Stimulated activated CD4-positive, alpha-beta T cell treated with anti-CD3 and anti-CD28 coated beads, Interleukin-1b, Interleukin-23, amount 100 ng/mL, for 4 hours (primary cell): Measurements from ENCODE around the gene IL3.

ENCODE experiments used
- DNase-seq, 2 donors: peaks; one replicate each; pipeline ENCODE4 v3.0.0-alpha.2; 2020; ENCODE audit warnings: low read depth in 2 of 2

IL3 gene

GRCh38 chr5:132056610-132057497, 3.6 kb upstream of the IL3 start:
- no peak for DNase-seq

DNA sequence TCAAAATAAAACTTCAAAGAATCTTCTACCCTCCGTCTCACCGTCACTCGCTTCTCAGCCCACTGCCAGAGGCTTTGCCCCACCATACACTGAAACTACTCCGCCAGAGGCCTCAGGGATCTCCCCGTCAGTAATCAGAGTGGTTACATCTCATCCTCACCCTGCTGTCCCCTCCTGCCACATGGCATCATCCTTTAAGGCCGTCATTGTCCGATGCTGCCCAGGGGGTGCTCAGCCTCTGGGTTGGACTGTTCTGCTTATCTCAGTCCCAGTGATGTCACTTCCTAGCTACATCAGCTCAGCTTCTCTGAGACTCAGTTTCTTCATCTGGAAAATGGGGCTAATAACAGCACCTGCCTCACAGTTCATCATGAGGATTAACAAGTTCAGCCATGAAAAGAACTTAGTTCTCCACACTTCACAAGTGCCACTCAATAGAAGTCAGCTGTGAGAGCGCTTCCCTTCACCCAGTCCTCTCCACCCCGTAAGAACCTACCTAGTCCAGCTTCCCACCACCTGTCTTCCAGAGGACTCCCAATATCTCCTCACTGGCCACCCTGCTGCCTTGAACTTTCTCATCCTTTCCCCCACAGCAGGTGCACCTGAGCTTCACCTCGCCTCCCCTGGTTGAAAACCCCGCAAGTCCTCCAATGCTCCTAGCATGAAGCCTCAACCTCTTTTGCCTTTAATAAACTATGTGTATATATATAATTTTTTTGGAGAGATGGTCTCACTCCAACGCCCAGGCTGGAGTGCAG, 2.8 kb upstream of the IL3 start:
- no peak for DNase-seq

GRCh38 chr5:132058646-132059042, 1.8 kb upstream of the IL3 start:
- DNase-seq = no peak

DNA sequence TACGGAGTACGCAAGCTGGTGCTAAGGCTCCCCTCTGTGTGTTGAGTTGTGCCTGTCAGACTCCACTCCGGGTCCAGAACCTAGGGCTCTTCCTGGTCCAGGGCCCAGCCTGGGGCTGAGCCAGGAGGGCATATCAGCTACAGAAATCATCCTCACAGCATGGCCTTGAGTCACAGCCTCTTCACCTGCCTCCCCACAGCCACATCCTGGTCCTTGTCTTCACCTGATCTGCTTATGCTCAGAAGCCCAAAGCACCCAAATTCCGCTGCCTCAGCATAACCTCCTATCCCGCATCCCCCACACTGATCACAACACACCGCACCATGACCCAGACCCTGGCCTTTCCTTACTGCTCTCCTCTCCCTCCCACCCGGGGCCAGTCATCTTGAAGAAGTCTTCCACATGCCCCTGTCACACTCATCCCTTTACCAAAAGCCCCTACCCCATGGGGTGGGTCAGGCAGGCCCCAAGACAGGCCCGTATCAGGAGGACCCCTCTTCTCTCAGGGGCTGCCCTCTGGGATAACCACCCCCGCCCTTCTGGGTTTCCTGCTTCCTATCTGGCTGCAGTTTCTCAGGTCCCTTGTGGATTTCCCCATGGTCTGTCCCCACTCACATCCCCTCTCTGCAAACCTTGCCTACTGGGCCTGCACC, 1.3 kb upstream of the IL3 start:
- DNase-seq = no peak

DNA sequence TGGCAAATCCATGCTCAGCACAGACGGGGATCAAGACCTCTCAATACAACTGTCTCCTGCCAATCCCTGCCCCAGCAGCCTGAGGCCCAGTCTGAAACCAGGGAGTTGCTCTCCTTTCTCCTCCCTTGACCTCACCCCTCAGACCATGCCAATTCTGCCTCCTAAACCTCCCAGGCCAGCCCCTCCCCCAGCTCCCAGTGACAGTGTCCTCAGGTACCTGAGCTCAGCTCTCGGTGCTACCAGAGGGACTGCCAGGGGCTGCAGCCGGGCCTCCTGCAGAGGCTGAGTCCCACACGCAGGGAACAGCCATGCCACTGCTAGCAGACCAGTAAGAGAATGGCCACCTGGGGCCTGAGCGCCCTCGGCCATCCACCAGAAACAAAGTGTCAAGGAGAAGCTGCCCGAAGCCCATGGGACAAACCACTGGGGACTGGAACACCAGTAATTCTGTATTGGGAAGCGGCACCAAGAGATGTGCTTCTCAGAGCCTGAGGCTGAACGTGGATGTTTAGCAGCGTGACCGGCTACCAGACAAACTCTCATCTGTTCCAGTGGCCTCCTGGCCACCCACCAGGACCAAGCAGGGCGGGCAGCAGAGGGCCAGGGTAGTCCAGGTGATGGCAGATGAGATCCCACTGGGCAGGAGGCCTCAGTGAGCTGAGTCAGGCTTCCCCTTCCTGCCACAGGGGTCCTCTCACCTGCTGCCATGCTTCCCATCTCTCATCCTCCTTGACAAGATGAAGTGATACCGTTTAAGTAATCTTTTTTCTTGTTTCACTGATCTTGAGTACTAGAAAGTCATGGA, 557 bp upstream of the IL3 start:
- no peak for DNase-seq

DNA sequence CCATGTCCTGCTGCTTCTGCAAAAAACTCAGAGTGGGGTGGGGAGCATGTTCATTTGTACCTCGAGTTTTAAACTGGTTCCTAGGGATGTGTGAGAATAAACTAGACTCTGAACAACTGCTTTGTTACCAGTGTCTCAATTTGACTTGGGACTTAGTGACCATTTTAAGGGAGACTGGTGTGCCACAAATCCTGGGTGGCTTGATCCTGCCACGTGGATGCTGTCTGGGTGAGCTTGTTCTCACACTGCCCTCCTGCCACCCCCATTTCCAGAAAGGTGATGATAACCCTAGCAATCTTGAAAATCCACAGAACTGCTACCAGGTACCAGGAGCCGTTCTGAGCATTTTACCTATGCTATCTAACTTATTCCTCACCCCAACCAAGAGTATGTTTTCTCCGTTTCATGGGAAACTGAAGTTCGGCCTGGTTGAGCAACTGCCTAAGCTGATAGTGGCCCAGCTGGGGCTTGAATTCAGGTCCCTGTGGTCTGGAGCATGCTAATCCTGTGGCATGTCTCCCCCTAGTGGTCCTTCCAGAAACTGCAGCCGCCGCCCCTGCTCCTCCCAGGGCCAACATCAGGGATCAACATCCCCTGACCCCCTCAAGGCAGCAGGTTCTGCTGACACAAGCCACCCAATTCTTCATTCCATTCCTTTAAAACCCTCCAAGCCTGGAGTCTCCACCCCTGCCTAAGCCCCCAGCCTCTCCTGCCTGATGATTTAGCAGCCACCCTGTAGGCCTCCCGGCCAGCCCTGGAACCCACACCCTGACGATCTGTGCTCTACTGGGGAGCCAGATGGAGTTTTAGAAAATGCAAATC, 2.8 kb downstream of the IL3 start:
- peak; percentile 81 to 84 for DNase-seq

GRCh38 chr5:132064140-132064539, 3.7 kb downstream of the IL3 start:
- DNase-seq = no peak

DNA sequence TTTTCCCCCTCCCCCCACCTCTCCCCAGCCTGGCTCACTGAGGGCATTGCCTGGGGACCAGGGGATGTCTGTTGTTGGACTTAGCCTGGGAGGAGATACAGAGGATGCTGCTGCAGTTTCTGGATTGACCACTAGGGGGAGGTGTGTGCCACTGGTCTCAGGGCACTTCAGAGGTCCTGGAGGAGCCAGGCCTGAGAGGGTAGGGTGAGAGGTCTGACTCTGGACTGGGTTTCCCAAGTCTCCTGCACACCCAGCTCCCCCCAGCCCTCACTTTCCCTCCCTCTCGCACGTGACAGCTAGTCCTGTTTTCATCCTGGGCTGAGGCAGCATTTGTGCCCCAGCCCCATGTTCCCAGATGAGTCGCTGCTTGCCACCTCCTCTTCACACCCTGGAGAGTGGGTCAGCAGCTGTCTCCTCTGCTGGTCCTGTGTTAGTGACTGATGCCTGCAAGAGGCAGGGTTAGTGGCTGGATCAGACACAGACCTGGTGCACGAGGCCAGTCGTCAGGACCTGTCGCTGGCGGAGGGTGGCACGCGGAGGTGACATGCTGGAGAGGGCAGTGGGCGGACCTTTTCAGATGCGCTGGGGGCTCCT, 4.4 kb downstream of the IL3 start:
- peak; percentile 73 to 76 for DNase-seq

- DNase-seq = peak in 1 of 2 donors; percentile 51
Observed at GRCh38 chr5:132065351-132065937, 5.0 kb downstream of the IL3 start.

- DNase-seq = no peak
Observed at GRCh38 chr5:132065951-132066701, 5.7 kb downstream of the IL3 start.

GRCh38 chr5:132066871-132067270, 6.4 kb downstream of the IL3 start:
- DNase-seq = no peak

DNA sequence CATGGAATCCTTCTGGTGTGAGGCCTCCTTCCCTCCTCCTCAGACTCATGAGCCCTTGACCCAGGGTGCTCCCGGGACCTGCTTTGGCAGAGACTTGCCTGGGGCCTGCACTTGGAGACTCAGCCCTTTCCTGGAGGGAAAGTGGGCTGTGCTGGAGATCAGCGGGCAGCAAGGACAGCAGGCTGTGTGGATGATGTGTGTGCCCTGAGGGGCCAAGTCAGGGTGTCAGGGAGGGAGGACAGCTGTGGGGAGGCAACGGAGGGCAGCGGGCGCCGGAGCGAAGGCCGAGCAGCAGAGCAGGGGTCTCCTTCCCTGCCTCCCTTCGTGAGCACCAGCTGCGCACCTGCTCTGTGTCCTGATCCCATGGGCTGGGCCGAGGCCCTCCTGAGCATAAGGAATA, 7.0 kb downstream of the IL3 start:
- DNase-seq = no peak

DNA sequence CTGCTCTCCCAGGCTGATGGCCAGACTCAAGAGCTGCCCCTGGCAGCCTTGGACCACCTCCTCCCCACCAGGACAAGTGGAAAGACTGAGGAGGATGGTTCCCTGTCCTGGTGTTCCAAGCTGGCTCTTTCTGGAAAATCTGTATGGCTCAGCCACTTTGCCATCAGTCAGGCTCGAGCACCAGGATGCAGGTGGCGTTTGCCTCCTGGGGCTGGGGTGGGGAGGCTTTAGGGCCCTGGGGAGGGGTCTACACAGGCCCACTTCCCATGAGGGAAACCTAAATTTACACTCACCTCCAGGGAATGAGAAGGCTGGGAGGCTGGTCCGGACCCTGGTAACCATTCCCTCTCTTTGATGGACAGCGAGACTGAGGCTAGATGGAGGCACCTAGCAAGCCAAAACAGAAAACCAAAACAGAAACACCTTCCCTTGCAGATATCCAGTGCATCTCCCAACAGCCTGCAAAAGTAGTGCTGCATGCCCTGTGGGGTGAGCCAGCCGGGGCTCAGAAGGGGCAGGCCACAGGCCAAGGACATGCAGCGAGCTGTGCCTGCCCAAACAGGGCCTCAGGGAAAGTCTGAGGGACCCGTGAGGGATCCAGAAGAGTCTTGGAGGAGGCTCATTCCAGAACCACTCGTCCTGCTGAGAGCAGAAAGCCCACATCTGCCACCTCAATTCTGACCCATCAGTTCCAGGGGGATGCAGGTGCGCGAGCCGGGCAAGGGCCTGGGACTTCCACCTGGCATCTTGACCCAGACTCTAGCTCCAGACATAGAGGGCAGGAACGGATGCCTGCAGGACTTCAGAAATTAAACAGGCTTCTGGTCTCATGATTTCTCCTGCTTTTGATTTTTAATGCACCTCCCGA, 7.7 kb downstream of the IL3 start:
- DNase-seq = no peak

DNA sequence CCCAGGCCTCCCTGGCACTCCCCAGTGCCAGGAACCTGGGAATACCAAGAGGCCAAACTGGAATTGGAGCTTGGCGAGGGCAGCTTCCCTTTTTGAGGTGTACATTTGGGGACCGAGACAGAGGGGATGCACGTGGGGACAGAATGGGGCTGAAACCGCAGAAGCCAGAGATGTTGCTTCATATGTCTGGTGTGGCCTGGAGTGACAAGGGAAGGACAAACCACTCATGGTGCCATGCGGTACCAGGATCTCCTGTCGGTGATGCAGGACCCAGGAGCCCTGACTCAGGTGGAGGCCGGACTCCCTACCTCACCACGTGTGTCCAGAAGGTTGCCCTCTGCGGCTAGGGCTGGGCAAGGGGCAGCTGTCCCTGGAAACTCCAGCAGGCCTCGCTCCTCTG, 9.1 kb downstream of the IL3 start:
- DNase-seq = no peak

GRCh38 chr5:132069994-132070393, 9.5 kb downstream of the IL3 start:
- no peak for DNase-seq

GRCh38 chr5:132070460-132071337, 10.2 kb downstream of the IL3 start:
- no peak for DNase-seq

DNA sequence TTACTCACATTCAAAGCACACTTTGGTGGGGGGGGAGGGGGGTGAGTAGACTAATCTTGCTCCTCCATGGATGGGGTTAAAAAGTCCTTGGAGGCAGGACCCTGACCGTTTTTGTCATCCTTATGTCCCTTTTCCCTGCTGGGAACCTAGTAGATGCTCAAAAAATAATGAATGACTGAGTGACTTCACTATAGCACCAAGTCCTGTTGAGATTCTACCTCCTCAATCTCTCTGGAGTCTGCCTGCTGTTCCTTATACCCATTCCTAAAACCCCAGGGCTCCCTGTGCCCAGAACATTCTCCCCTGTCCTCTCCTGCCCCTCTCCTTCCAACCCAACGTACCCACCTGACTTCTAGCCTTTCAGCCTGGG, 10.9 kb downstream of the IL3 start:
- no peak for DNase-seq
